ENCODE data around the gene JAG2.

The JAG2 gene

GRCh38 chr14:105165134-105165704, 3.4 kb downstream of the JAG2 start:
- no peak for DNase-seq

GRCh38 chr14:105163040-105163742, 5.4 kb downstream of the JAG2 start:
- DNase-seq = no peak

DNA sequence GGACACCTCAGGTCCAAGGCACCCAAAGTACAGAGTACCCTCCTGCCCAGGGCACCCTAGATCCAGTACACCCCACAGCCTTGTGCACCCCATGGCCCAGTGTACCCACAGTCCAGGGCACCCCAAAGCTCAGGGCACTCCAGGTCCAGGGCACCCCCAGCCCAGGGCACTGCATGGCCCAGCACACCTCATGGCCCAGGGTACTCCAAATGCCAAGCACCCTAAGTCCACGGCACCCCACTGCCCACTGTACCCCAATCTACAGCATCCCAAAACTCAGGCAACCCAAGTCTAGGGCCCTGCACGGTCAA, 6.0 kb downstream of the JAG2 start:
- DNase-seq = no peak

DNA sequence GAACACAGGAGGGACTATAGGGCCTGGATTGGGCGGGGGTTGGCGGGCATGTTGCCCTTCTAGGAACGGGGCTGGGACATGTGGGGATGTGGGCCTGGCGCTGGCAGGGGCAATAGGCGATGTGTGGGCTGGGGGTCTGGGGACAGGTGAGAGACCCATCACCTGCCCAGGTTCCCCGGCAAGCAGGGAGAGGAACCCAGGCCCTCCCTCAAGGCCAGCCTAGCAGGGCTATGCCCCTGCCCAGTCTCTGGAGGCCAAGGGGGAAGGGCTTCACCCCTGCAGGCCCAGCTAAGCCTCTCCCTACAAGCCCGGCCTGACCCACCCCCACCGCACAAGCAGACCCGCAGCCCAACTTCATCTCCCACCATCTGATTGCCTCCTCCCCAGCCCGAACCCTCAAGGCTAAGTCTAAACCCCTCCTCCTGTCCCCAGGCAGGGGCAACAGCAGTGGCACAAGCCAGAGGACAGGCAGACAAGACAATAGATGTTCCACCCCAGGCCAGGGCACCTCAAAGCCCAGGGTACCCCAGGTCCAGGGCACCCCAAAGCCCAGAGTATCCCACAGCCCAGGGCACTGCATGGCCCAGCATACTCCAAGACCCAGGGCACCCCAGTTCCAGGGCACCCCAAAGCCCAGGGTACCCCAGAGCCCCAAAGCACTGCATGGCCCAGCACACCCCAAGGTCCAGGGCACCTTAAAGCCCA, 6.5 kb downstream of the JAG2 start:
- no peak for DNase-seq

GRCh38 chr14:105161309-105161708, 7.3 kb downstream of the JAG2 start:
- DNase-seq = no peak

- no peak for DNase-seq
These were observed 7.8 kb downstream of the JAG2 start for GRCh38 chr14:105160776-105161175.

DNA sequence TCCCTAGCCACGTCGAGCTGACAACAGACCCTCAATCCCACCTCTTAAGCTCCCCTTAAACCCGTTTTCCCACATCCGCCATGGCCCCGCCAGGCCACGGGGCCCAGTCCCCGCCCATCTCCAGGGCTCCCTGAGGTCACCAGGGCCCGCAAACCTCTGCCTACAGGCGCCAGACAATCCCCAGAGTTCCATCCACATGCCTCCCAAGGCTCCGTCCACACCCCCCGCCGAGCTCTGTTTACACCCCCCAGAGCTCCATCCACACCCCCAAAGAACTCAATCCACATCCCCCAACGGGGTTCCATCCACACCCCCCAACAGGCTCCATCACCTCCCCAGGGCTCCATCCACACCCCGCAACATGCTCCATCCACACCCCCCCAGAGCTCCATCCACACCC, 9.2 kb downstream of the JAG2 start:
- no peak for DNase-seq

DNA sequence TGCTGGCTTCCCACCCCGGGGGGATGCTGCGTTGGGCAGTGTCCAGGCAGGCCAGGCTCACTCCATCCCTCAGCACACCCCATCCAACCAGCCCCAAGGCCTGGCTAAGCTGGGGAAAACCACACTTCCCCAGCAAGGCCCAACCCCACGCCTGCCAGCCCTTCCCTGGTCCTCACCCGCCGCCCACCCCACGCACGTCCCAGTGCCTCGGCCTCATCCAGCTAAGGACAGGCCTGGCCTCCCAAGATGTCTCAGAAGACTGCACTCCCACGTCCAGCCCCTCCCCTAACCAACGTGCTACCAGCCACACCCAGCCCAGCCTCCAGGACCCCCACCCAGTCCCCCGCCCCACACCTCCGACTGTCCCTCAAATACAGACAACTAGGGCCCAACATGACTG, 9.8 kb downstream of the JAG2 start:
- no peak for DNase-seq

- no peak for DNase-seq
These were observed 10.7 kb downstream of the JAG2 start for GRCh38 chr14:105157872-105158271.

GRCh38 chr14:105156414-105157375, 11.9 kb downstream of the JAG2 start:
- DNase-seq = no peak

DNA sequence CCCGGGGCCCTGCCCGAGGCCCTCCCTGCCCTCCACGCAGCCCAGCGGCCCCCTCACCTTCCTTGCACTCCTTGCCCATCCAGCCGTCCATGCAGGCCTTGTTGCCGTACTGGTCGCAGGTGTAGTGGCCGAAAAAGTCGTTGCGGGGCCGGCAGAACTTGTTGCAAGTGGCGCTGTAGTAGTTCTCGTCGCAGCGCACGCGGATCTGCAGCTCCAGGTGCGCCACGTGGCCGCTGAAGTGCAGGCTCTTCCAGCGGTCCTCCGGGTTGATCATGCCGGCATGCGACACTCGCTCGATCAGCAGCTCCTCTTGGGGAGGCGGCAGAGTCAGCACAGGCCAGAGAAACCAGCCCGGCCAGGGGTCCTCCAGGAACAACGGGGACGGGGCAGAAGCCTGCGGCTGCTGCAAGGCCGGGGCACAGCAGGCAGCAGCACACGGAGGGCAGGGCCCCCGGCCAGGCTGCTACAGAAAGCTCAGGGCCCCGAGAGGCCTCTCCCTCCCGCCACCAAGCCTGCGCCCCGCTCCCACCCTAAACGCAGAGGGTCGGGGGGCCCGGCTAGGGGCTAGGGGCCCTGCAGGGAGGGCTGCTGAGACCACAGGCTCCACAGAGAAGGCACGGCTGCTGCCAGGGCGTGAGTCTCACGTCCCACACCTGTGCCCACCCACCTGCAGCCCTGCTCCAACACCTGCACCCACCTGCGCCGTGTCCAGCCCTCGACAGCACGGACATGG, 12.7 kb downstream of the JAG2 start:
- no peak for DNase-seq

DNA sequence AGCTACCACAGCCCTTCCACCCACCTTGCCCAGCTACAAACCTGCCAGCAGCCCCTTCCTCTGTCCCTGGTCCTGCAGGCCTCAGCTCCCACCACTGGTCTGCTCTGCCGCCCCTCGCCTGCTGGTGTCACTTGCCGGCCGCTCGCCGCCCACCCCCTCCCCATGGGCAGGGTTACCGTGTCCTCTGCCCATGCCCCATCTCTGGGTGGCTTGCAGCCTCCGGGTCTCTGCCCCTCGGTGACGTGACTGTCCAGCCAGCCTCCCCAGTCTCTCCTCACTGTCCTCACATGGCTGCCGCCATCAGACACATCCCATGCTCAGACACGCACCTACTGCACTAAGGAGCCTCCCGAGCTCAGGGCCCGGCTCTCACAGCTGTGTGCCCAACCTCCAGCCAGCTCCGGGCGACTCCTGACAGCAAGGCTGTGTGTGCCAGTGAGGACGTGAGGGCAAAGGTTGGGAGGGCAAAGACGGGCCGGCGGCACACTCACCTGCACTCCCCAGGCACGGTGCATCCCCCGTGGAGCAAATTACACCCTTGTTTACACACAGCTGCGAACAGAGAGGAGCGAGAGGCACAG, 13.4 kb downstream of the JAG2 start:
- DNase-seq = no peak

DNA sequence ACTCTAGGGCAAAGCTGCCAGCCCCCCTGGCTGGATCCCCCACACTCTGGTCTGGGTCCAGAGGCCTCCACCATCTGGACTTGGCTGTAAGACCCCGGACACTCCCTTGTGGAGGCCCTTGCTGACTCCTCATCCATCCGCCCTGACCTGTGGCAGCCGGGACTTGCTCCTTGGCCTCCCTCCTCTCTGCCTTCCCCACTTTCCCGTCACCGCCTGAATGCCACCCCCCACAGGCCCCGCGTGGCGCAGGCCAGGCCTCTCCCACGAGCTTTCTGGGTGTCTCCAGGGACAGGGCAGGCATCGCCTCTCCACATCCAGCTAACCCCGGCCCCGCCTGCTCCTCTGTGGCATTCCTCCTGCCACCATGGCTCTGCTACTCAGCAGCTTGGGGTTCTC, 14.1 kb downstream of the JAG2 start:
- no peak for DNase-seq

DNA sequence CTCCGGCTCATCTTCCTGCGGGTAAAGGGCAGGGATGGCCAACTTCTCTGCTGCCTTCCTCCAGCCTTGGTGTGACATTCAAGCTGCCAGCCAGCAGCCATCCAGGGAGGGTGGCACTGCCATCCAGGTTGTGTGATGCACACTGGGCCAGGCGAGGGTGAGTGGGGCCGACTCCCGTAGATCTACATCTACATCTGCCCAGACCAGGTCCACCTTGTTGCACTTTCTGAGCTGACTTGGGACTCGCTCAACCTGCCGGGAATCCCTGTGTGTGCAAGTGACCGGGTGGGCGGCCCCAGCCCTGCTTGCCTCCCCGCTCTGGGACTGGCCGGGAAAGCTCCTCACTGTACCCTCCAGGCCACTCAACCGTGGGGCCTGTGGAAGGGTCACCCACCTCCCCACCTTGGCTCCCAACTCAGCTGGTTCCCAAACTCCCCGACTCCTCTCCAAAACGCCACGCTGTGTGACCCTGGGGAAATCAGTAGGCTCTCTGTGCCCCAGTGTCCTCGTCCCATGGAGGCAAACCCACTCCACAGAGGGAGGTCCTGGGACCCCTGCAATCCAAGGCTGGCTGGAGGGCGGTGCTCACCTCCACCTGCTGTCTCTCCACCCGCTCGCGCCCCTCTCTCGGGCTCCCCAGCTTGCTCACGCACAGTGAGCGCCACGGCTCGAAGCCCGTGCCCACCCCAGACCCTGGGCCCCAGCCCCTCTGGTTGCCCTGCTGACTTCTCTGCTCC, 14.7 kb downstream of the JAG2 start:
- no peak for DNase-seq

GRCh38 chr14:105153331-105153731, 15.2 kb downstream of the JAG2 start:
- no peak for DNase-seq

DNA sequence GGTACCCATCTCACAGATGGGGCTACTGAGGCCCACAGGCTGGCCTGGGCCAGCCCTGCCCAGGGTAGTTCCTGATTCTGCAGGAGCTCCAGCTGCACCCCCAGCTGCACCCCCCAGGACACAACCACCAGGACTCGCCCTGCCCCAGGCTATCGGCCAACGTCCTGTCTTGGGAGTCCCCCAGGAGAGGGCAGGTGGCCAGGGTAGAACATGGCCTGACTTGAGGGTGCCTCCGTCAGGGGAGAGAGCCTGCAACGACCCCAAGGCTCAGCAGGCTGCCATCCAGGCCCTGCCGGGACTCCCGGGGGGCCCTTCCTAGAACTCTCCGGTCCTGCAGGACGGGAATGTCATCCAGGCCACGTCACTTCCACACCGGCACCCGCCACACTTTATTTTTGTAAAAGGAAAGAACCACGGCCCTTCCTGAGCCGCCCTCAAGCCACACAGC, 15.8 kb downstream of the JAG2 start:
- no peak for DNase-seq

- no peak for DNase-seq
These were observed 16.5 kb downstream of the JAG2 start for GRCh38 chr14:105151838-105152793.

GRCh38 chr14:105151084-105151837, 17.3 kb downstream of the JAG2 start:
- no peak for DNase-seq

GRCh38 chr14:105150368-105151083, 18.1 kb downstream of the JAG2 start:
- DNase-seq = no peak

Measured in activated naive CD4-positive, alpha-beta T cell (primary cell).